H1 (cell line): ENCODE data around the gene HDAC10. TPM values are rescaled to one million over a fixed set of nuclear protein-coding genes. Genes with fewer than 3 reads are reported as not detected.

Experiments
- CTCF ChIA-PET: fragments of 300-600 bp; sonication (Branson Sonifier 250); formaldehyde crosslinking; loops from one replicate; lab custom pipeline; 2021; ENCODE audit not compliant: partially characterized antibody; lab: Charles Lee
- POLR2A ChIA-PET: fragments of 300-600 bp; sonication (Branson Sonifier 250); formaldehyde crosslinking; loops from one replicate; lab custom pipeline; 2021; ENCODE audit warnings: inconsistent platforms; ENCODE audit not compliant: partially characterized antibody; lab: Charles Lee
- DNase-seq, 2 experiments: peaks; one replicate each; pipeline versions ENCODE4 v3.0.0 to v3.0.0-alpha.2; 2010 to 2022; ENCODE audit warnings: low spot score in 2 of 2, low read depth in 1 of 2, mixed read lengths in 1 of 2
- FAIRE-seq: peaks from 2 replicates; lab custom pipeline; 2011; peaks lifted over from hg19 to GRCh38; lab: Jason Lieb, UNC
- H2AFZ ChIP-seq: 2 replicates; pipeline ENCODE4 v1.8.1; 2012; ENCODE audit warnings: low read length, inconsistent platforms
- H2AK5ac ChIP-seq: 2 replicates; pipeline ENCODE4 v1.6.1; 2013; ENCODE audit warnings: low read depth, low read length
- H2BK120ac ChIP-seq: replicated peaks from 2 replicates; pipeline ENCODE3; 2013; ENCODE audit warnings: low read depth, low read length, inconsistent platforms
- H2BK12ac ChIP-seq: 2 replicates; pipeline ENCODE4 v1.6.1; 2013; ENCODE audit warnings: low read depth, low read length
- H2BK15ac ChIP-seq: 2 replicates; pipeline ENCODE4 v1.6.1; 2013; ENCODE audit warnings: low read length
- H2BK20ac ChIP-seq: 2 replicates; pipeline ENCODE4 v1.6.1; 2013; ENCODE audit warnings: low read length
- H2BK5ac ChIP-seq: 2 replicates; pipeline ENCODE4 v1.6.1; 2013; ENCODE audit warnings: low read depth, low read length
- H3K14ac ChIP-seq: 2 replicates; pipeline ENCODE4 v1.6.1; 2013; ENCODE audit warnings: inconsistent platforms; ENCODE audit not compliant: insufficient read length
- H3K18ac ChIP-seq: 2 replicates; pipeline ENCODE4 v1.6.1; 2013; ENCODE audit warnings: low read length; ENCODE audit errors: extremely low read depth
- H3K23ac ChIP-seq: 2 replicates; pipeline ENCODE4 v1.6.1; 2013; ENCODE audit warnings: inconsistent platforms; ENCODE audit not compliant: insufficient read length
- H3K23me2 ChIP-seq: 2 replicates; pipeline ENCODE4 v1.6.1; 2013; ENCODE audit warnings: low read depth, low read length
- H3K27ac ChIP-seq: 2 replicates; pipeline ENCODE4 v1.6.1; 2011; ENCODE audit warnings: low read depth, low read length, inconsistent platforms
- H3K27me3 ChIP-seq, 4 experiments: replicated peaks in 1 of 4; 1 replicate in 1 of 4; 2 replicates in 3 of 4; pipeline versions ENCODE4 v1.6.1 to v1.8.1; 2011 to 2013; ENCODE audit warnings: low read length in 3 of 4, mild to moderate bottlenecking in 3 of 4, inconsistent platforms in 2 of 4, mixed read lengths in 2 of 4, moderate library complexity in 1 of 4; ENCODE audit not compliant: control insufficient read depth in 3 of 4, insufficient read depth in 3 of 4; ENCODE audit errors: extremely low read depth in 1 of 4
- H3K36me3 ChIP-seq, 4 experiments: 2 replicates each; pipeline versions ENCODE4 v1.6.1 to v1.8.1; 2011 to 2013; ENCODE audit warnings: mild to moderate bottlenecking in 4 of 4, low read length in 3 of 4, moderate library complexity in 2 of 4, control low read depth in 1 of 4, inconsistent platforms in 1 of 4; ENCODE audit not compliant: insufficient read depth in 4 of 4, control insufficient read depth in 2 of 4
- H3K4ac ChIP-seq: replicated peaks from 2 replicates; pipeline ENCODE3; 2013; ENCODE audit warnings: low read length, low read depth, mixed read lengths, inconsistent platforms; ENCODE audit not compliant: insufficient read length
- H3K4me1 ChIP-seq, 4 experiments: replicated peaks in 1 of 4; 1 replicate in 1 of 4; 2 replicates in 3 of 4; pipeline versions ENCODE4 v1.6.1 to v1.8.1; 2011 to 2013; ENCODE audit warnings: low read length in 3 of 4, inconsistent platforms in 2 of 4, mixed read lengths in 1 of 4; ENCODE audit not compliant: insufficient read depth in 4 of 4, control insufficient read depth in 3 of 4
- H3K4me2 ChIP-seq, 2 experiments: 2 replicates each; pipeline versions ENCODE4 v1.6.1 to v1.8.1; 2011 to 2013; ENCODE audit warnings: low read depth in 2 of 2, low read length in 2 of 2, control low read depth in 1 of 2, inconsistent platforms in 1 of 2, mild to moderate bottlenecking in 1 of 2; ENCODE audit not compliant: insufficient read depth in 1 of 2
- H3K4me3 ChIP-seq, 4 experiments: fragments of 200-600, 300-600 bp in 1 of 4; sonication (generic), shearing (Covaris generic), sonication (Bioruptor Twin) in 1 of 4; 2 replicates each; pipeline versions ENCODE4 v1.5.1 to v1.8.1; 2011 to 2016; ENCODE audit warnings: low read length in 4 of 4, low read depth in 3 of 4, control low read depth in 2 of 4, inconsistent platforms in 2 of 4, mild to moderate bottlenecking in 2 of 4, mixed read lengths in 1 of 4, moderate library complexity in 1 of 4; ENCODE audit not compliant: insufficient read depth in 2 of 4; ENCODE audit errors: extremely low read depth in 1 of 4
- H3K56ac ChIP-seq: replicated peaks from 2 replicates; pipeline ENCODE3; 2013; ENCODE audit warnings: low read depth, mild to moderate bottlenecking, mixed read lengths, low read length, inconsistent platforms; ENCODE audit not compliant: insufficient read length
- H3K79me1 ChIP-seq: 2 replicates; pipeline ENCODE4 v1.6.1; 2013; ENCODE audit warnings: low read depth, low read length, control low read depth
- H3K79me2 ChIP-seq, 2 experiments: 2 replicates each; pipeline versions ENCODE4 v1.6.1 to v1.8.1; 2012 to 2013; ENCODE audit warnings: low read length in 2 of 2, mild to moderate bottlenecking in 2 of 2, inconsistent platforms in 1 of 2; ENCODE audit not compliant: insufficient read depth in 2 of 2, control insufficient read depth in 1 of 2
- H3K9ac ChIP-seq, 4 experiments: replicated peaks in 1 of 4; 1 replicate in 1 of 4; 2 replicates in 3 of 4; pipeline versions ENCODE4 v1.6.1 to v1.8.1; 2011 to 2013; ENCODE audit warnings: low read depth in 3 of 4, low read length in 3 of 4, control low read depth in 2 of 4, mild to moderate bottlenecking in 2 of 4, moderate library complexity in 2 of 4, inconsistent platforms in 1 of 4; ENCODE audit errors: extremely low read depth in 1 of 4
- H3K9me3 ChIP-seq, 2 experiments: 2 replicates each; pipeline versions ENCODE4 v1.6.1 to v1.8.1; 2012 to 2013; ENCODE audit warnings: mild to moderate bottlenecking in 2 of 2, moderate library complexity in 2 of 2, control low read depth in 1 of 2, inconsistent platforms in 1 of 2, low read depth in 1 of 2, low read length in 1 of 2, mixed read lengths in 1 of 2; ENCODE audit not compliant: insufficient read depth in 2 of 2
- H4K20me1 ChIP-seq, 2 experiments: replicated peaks in 1 of 2; 2 replicates each; pipeline versions ENCODE3 to v1.8.1; 2011 to 2013; ENCODE audit warnings: inconsistent platforms in 2 of 2, low read length in 2 of 2, mild to moderate bottlenecking in 1 of 2; ENCODE audit not compliant: insufficient read depth in 2 of 2, control insufficient read depth in 1 of 2
- H4K5ac ChIP-seq: 2 replicates; pipeline ENCODE4 v1.6.1; 2013; ENCODE audit warnings: low read length, low read depth, mixed read lengths, inconsistent platforms; ENCODE audit not compliant: insufficient read length
- H4K8ac ChIP-seq: 2 replicates; pipeline ENCODE4 v1.8.0; 2013; ENCODE audit warnings: mild to moderate bottlenecking, moderate library complexity, low read length, inconsistent platforms; ENCODE audit not compliant: insufficient read depth; ENCODE audit errors: extremely low read depth
- H4K91ac ChIP-seq: replicated peaks from 2 replicates; pipeline ENCODE3; 2013; ENCODE audit warnings: low read length, mixed read lengths, inconsistent platforms; ENCODE audit not compliant: insufficient read length
- CTBP2 ChIP-seq: IDR thresholded peaks from 2 replicates; pipeline ENCODE4 v1.7.0; 2011; ENCODE audit warnings: borderline replicate concordance, mild to moderate bottlenecking, moderate library complexity, mixed read lengths, low read length; ENCODE audit not compliant: insufficient read depth, insufficient read length
- GABPA ChIP-seq: IDR thresholded peaks from 2 replicates; pipeline ENCODE4 v1.6.1; 2011; ENCODE audit warnings: mild to moderate bottlenecking, low read length, moderate library complexity, borderline replicate concordance; ENCODE audit not compliant: insufficient read depth
- WGBS, 2 experiments: shearing (Covaris generic) in 1 of 2; methylation state at CpG; one replicate each; pipeline versions ENCODE4 v1.1.6 to v1.1.7; 2013 to 2015; ENCODE audit warnings: low lambda C conversion rate in 2 of 2, mixed read lengths in 2 of 2, inconsistent platforms in 1 of 2, low coverage in 1 of 2, missing lambda C conversion rate in 1 of 2; ENCODE audit not compliant: insufficient replicate concordance in 2 of 2, insufficient coverage in 1 of 2, insufficient read length in 1 of 2; ENCODE audit errors: extremely low coverage in 1 of 2, missing lambda C conversion rate in 1 of 2; 5-methylcytosine and 5-hydroxymethylcytosine counted together
- polyA plus RNA-seq, 7 experiments: library from polyadenylated mRNA; depleted of rRNA in 3 of 7; stranded (reverse) in 5 of 7; unstranded in 2 of 7; fragments of >200 nt in 5 of 7; fragments of 200-250 nt in 2 of 7; gene quantifications; 1 replicate in 5 of 7; 2 replicates in 1 of 7; 4 replicates in 1 of 7; pipeline versions ENCODE4 v1.2.1 to v1.2.3, GENCODE V29; 2011 to 2013; ENCODE audit warnings: missing spikeins in 2 of 7, mixed read lengths in 2 of 7
- total RNA-seq: library from RNA; stranded (reverse); fragmentation: NEBNext Ultra II Directional; extraction: Animal tissue kit (Norgen Biotek cat#: 25700); gene quantifications from 2 replicates; pipeline ENCODE4 v1.2.1, GENCODE V29; 2021
- TF ChIP-seq, protein P1 (sequence below), 3 experiments: IDR thresholded peaks; 1 replicate in 2 of 3; 2 replicates in 1 of 3; pipeline versions ENCODE4 v1.5.1 to v1.6.1; 2011; ENCODE audit warnings: low read length in 3 of 3, mild to moderate bottlenecking in 3 of 3, inconsistent platforms in 2 of 3, low read depth in 1 of 3, moderate library complexity in 1 of 3; ENCODE audit not compliant: insufficient read depth in 1 of 3; ENCODE audit errors: control extremely low read depth in 1 of 3

HDAC10 gene
- total and polyA plus RNA-seq, 2 of the 8 experiments (the other 6 are each of a cell fraction or from before 2014, with no cell fraction given) = 11.2 to 26.4 TPM

GRCh38 chr22:50203288-50203687 is 47.8 kb downstream of the HDAC10 start:
- Histone ChIP-seq H3K9me3 (no peaks in the 10 kb centered on the region), H4K8ac (no peak overlapping the region), H2BK20ac (no peak overlapping the region), H2BK15ac (no peak overlapping the region), H3K18ac (no peak overlapping the region), H3K79me1 (peaks cover 2% of the 10 kb centered on the region; the same call in 1 of the 2 replicates), H3K79me2 (peaks cover 0 to 13% of the 10 kb centered on the region in 2 experiments; a peak in 1 of 4 replicates), H3K23me2 (peaks cover 13% of the 10 kb centered on the region; the same call in 1 of the 2 replicates), H2AK5ac (no peak overlapping the region), H3K14ac (no peak overlapping the region), H3K27me3 (no peaks in the 10 kb centered on the region), H3K56ac (no peak overlapping the region), H3K4ac (no peak overlapping the region), H2BK12ac (no peak overlapping the region), H2BK120ac (no peak overlapping the region), H4K5ac (no peak overlapping the region), H4K91ac (no peak overlapping the region), H3K4me1 (peaks cover 0 to 8% (median 6%) of the 10 kb centered on the region in 4 experiments; a peak in 6 of 7 replicates), H3K4me3 (no peak overlapping the region), H3K36me3 (peaks cover 0 to 15% (median 6%) of the 10 kb centered on the region in 4 experiments; a peak in 5 of 8 replicates), H3K4me2 (no peak overlapping the region), H2BK5ac (no peak overlapping the region), H2AFZ (no peak overlapping the region), H4K20me1 (peaks cover 4 to 22% of the 10 kb centered on the region in 2 experiments), H3K27ac (no peak overlapping the region), H3K23ac (no peak overlapping the region), H3K9ac (no peak overlapping the region)
- CTCF ChIA-PET = interaction anchor here (1.1 to 7.0 kb wide), 2 partner anchors 9 to 53 kb away, joined by 4 to 83 read pairs; no protein-coding TSS in a partner anchor
- POLR2A ChIA-PET = no interaction called here
- 87% methylated on average over 1 of the region's 1 CpG; no CpG with 5 or more reads in 1 of the 2 experiments for WGBS, 2 experiments
- TF ChIP-seq, protein P1, sequence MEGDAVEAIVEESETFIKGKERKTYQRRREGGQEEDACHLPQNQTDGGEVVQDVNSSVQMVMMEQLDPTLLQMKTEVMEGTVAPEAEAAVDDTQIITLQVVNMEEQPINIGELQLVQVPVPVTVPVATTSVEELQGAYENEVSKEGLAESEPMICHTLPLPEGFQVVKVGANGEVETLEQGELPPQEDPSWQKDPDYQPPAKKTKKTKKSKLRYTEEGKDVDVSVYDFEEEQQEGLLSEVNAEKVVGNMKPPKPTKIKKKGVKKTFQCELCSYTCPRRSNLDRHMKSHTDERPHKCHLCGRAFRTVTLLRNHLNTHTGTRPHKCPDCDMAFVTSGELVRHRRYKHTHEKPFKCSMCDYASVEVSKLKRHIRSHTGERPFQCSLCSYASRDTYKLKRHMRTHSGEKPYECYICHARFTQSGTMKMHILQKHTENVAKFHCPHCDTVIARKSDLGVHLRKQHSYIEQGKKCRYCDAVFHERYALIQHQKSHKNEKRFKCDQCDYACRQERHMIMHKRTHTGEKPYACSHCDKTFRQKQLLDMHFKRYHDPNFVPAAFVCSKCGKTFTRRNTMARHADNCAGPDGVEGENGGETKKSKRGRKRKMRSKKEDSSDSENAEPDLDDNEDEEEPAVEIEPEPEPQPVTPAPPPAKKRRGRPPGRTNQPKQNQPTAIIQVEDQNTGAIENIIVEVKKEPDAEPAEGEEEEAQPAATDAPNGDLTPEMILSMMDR (IDR thresholded peaks at IDR 0.05; ENCODE audit: control extremely low read depth in 1 of 3, insufficient read depth in 1 of 3, low read depth in 1 of 3, low read length in 3 of 3) = no peak
- TF ChIP-seq GABPA (no peak), CTBP2 (no peak)
- FAIRE-seq (no peak), DNase-seq (no peak)
